Measurements from ENCODE around the gene SAXO1. TPM values are rescaled to one million over a fixed set of nuclear protein-coding genes. Genes with fewer than 3 reads are reported as not detected.

SAXO1 gene
- total and polyA plus RNA-seq, 4 donors = under 0.01 to 0.05 (median 0.01) TPM; not detected in 1

GRCh38 chr9:18971909-18972308 is 61.1 kb downstream of the SAXO1 start:
- 99% methylated on average over 1 of the region's 1 CpG for WGBS
- H3K9ac ChIP-seq (ENCODE audit: low read depth in 1 of 2, low read length in 2 of 2) = no peak overlapping the region
- H3K36me3 ChIP-seq (ENCODE audit: control insufficient read depth in 4 of 4, insufficient read depth in 3 of 4, low read depth in 1 of 4, low read length in 3 of 4) = no peaks in the 10 kb centered on the region
- no peak for TF ChIP-seq SP1 (IDR thresholded peaks at IDR 0.05)
- TF ChIP-seq, protein P1, sequence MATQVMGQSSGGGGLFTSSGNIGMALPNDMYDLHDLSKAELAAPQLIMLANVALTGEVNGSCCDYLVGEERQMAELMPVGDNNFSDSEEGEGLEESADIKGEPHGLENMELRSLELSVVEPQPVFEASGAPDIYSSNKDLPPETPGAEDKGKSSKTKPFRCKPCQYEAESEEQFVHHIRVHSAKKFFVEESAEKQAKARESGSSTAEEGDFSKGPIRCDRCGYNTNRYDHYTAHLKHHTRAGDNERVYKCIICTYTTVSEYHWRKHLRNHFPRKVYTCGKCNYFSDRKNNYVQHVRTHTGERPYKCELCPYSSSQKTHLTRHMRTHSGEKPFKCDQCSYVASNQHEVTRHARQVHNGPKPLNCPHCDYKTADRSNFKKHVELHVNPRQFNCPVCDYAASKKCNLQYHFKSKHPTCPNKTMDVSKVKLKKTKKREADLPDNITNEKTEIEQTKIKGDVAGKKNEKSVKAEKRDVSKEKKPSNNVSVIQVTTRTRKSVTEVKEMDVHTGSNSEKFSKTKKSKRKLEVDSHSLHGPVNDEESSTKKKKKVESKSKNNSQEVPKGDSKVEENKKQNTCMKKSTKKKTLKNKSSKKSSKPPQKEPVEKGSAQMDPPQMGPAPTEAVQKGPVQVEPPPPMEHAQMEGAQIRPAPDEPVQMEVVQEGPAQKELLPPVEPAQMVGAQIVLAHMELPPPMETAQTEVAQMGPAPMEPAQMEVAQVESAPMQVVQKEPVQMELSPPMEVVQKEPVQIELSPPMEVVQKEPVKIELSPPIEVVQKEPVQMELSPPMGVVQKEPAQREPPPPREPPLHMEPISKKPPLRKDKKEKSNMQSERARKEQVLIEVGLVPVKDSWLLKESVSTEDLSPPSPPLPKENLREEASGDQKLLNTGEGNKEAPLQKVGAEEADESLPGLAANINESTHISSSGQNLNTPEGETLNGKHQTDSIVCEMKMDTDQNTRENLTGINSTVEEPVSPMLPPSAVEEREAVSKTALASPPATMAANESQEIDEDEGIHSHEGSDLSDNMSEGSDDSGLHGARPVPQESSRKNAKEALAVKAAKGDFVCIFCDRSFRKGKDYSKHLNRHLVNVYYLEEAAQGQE (IDR thresholded peaks at IDR 0.05) = no peak
- TF ChIP-seq TAF1 (conservative IDR thresholded peaks at IDR 0.05) = no peak
- no peak for TF ChIP-seq JUND (IDR thresholded peaks at IDR 0.05)
- TF ChIP-seq EGR1 (IDR thresholded peaks at IDR 0.05; ENCODE audit: low read depth in 2 of 2) = no peak
- TF ChIP-seq, protein P2, sequence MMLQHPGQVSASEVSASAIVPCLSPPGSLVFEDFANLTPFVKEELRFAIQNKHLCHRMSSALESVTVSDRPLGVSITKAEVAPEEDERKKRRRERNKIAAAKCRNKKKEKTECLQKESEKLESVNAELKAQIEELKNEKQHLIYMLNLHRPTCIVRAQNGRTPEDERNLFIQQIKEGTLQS (IDR thresholded peaks at IDR 0.05) = no peak
- no peak for TF ChIP-seq NR2F2 (IDR thresholded peaks at IDR 0.05)
- TF ChIP-seq RXRA (IDR thresholded peaks at IDR 0.05) = no peak
- TF ChIP-seq, protein P3, sequence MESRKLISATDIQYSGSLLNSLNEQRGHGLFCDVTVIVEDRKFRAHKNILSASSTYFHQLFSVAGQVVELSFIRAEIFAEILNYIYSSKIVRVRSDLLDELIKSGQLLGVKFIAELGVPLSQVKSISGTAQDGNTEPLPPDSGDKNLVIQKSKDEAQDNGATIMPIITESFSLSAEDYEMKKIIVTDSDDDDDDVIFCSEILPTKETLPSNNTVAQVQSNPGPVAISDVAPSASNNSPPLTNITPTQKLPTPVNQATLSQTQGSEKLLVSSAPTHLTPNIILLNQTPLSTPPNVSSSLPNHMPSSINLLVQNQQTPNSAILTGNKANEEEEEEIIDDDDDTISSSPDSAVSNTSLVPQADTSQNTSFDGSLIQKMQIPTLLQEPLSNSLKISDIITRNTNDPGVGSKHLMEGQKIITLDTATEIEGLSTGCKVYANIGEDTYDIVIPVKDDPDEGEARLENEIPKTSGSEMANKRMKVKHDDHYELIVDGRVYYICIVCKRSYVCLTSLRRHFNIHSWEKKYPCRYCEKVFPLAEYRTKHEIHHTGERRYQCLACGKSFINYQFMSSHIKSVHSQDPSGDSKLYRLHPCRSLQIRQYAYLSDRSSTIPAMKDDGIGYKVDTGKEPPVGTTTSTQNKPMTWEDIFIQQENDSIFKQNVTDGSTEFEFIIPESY (IDR thresholded peaks at IDR 0.05) = no peak
- no peaks in the 10 kb centered on the region for H3K9me3 ChIP-seq (ENCODE audit: control insufficient read depth in 4 of 4, low read length in 3 of 4)
- no peaks in the 10 kb centered on the region for H3K27me3 ChIP-seq (ENCODE audit: control insufficient read depth in 4 of 4, insufficient read depth in 4 of 4, low read length in 3 of 4)
- no peak for DNase-seq (ENCODE audit: low spot score)
- no peak overlapping the region for H3K27ac ChIP-seq (ENCODE audit: low read depth in 1 of 2, low read length in 2 of 2)
- H3K4me1 ChIP-seq (ENCODE audit: control insufficient read depth in 4 of 4, insufficient read depth in 4 of 4, low read length in 3 of 4) = no peaks in the 10 kb centered on the region
- no peak overlapping the region for H3K4me3 ChIP-seq (ENCODE audit: low read depth in 1 of 3, low read length in 3 of 3)

- no peak overlapping the region for H3K27ac ChIP-seq (ENCODE audit: low read depth in 1 of 2, low read length in 2 of 2)
- H3K9me3 ChIP-seq (ENCODE audit: control insufficient read depth in 4 of 4, low read length in 3 of 4) = no peaks in the 10 kb centered on the region
- TF ChIP-seq RAD21 (IDR thresholded peaks at IDR 0.05) = no peak
- no peak for TF ChIP-seq RXRA (IDR thresholded peaks at IDR 0.05)
- TF ChIP-seq SP1 (IDR thresholded peaks at IDR 0.05) = no peak
- TF ChIP-seq JUND (IDR thresholded peaks at IDR 0.05) = no peak
- TF ChIP-seq EGR1 (IDR thresholded peaks at IDR 0.05; ENCODE audit: low read depth in 2 of 2) = no peak
- no peak for TF ChIP-seq HNF4G (IDR thresholded peaks at IDR 0.05)
- no peak for TF ChIP-seq YY1 (IDR thresholded peaks at IDR 0.05)
- TF ChIP-seq, protein P2 (IDR thresholded peaks at IDR 0.05) = no peak
- no peak for TF ChIP-seq FOXA2 (IDR thresholded peaks at IDR 0.05)
- TF ChIP-seq HNF4A (conservative IDR thresholded peaks at IDR 0.05) = no peak
- TF ChIP-seq, protein P4, sequence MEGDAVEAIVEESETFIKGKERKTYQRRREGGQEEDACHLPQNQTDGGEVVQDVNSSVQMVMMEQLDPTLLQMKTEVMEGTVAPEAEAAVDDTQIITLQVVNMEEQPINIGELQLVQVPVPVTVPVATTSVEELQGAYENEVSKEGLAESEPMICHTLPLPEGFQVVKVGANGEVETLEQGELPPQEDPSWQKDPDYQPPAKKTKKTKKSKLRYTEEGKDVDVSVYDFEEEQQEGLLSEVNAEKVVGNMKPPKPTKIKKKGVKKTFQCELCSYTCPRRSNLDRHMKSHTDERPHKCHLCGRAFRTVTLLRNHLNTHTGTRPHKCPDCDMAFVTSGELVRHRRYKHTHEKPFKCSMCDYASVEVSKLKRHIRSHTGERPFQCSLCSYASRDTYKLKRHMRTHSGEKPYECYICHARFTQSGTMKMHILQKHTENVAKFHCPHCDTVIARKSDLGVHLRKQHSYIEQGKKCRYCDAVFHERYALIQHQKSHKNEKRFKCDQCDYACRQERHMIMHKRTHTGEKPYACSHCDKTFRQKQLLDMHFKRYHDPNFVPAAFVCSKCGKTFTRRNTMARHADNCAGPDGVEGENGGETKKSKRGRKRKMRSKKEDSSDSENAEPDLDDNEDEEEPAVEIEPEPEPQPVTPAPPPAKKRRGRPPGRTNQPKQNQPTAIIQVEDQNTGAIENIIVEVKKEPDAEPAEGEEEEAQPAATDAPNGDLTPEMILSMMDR (IDR thresholded peaks at IDR 0.05; ENCODE audit: low read depth, low read length, missing input control) = no peak
- no peak for TF ChIP-seq MAX (IDR thresholded peaks at IDR 0.05)
- no peak for TF ChIP-seq TAF1 (conservative IDR thresholded peaks at IDR 0.05)
- TF ChIP-seq NR2F2 (IDR thresholded peaks at IDR 0.05) = no peak
- no peak for TF ChIP-seq FOXA1 (IDR thresholded peaks at IDR 0.05)
- H3K4me1 ChIP-seq (ENCODE audit: control insufficient read depth in 4 of 4, insufficient read depth in 4 of 4, low read length in 3 of 4) = no peaks in the 10 kb centered on the region
- DNase-seq (ENCODE audit: low spot score) = no peak
- no peaks in the 10 kb centered on the region for H3K36me3 ChIP-seq (ENCODE audit: control insufficient read depth in 4 of 4, insufficient read depth in 3 of 4, low read depth in 1 of 4, low read length in 3 of 4)
- H3K27me3 ChIP-seq (ENCODE audit: control insufficient read depth in 4 of 4, insufficient read depth in 4 of 4, low read length in 3 of 4) = no peaks in the 10 kb centered on the region
- H3K4me3 ChIP-seq (ENCODE audit: low read depth in 1 of 3, low read length in 3 of 3) = no peak overlapping the region
- WGBS = 71% methylated on average over 2 of the region's 2 CpGs
- H3K9ac ChIP-seq (ENCODE audit: low read depth in 1 of 2, low read length in 2 of 2) = no peak overlapping the region
Observed at GRCh38 chr9:18971404-18971803, 61.6 kb downstream of the SAXO1 start.
